GM21786 (cell line): ENCODE data around the gene SS18.
"Not testable (repeated sequence)": the region's sequence is repeated elsewhere in the genome, so short reads cannot be mapped to it uniquely, and the experiment has no call there.

Source experiments
- ATAC-seq: cut with Tn5 transposase; IDR thresholded peaks from one replicate; pipeline ENCODE4 v1.9.1; 2021; ENCODE audit not compliant: unreplicated experiment

Gene SS18, protein sequence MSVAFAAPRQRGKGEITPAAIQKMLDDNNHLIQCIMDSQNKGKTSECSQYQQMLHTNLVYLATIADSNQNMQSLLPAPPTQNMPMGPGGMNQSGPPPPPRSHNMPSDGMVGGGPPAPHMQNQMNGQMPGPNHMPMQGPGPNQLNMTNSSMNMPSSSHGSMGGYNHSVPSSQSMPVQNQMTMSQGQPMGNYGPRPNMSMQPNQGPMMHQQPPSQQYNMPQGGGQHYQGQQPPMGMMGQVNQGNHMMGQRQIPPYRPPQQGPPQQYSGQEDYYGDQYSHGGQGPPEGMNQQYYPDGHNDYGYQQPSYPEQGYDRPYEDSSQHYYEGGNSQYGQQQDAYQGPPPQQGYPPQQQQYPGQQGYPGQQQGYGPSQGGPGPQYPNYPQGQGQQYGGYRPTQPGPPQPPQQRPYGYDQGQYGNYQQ

GRCh38 chr18:26090130-26091046, at the start of gene SS18:
SS18 (minus strand) TSS chr18:26090613; CDS start chr18:26090569, 44 bp downstream.
- peak; percentile 78 for ATAC-seq

DNA sequence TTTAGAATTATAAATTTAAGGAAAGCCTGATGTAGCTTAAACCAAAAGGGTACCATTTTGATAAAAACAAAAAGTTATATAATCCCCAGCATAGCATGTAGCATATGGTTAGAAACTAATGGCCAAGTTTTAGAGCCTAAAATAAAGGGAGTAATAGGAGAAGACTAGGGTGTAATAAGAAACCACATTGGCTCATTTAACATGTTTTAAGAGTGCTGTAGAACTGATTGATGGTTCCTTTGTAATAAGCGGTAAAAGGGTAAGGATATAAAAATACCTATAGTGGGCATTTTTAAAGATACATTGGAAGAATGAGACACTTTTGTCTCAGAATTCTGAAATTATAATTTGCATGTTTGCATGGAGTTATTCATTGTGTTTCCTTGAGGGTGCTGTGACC, 45.1 kb upstream of the SS18 start:
- ATAC-seq: no peak

GRCh38 chr18:26134107-26134506, 43.7 kb upstream of the SS18 start:
- ATAC-seq: no peak

DNA sequence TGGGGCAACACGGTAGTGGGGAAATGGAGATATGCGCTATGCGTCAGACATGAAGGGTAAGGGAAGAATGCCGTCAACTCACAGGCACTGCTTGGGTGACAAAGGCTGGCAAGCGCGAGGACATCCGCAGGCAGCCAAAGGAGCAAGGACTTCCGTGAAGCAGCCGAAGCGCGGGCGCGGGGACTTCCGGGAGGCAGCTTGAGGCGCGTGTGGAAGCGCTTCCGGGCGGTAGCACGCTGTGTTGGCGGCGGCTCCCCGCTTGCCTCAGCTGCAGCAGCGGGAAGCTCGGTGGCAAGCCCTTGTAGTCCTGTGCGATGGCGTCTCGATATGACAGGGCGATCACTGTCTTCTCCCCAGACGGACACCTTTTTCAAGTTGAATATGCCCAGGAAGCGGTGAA, 43.2 kb upstream of the SS18 start, which contains the start of gene PSMA8:
Gene PSMA8, plus strand, starts transcription at position 218 of the 400 bp plus-strand sequence. Its CDS starts 97 bp downstream, at position 315.
- no peak for ATAC-seq

- ATAC-seq: not testable (repeated sequence)
These were observed 37.8 kb upstream of the SS18 start for GRCh38 chr18:26128192-26128591.

- no peak for ATAC-seq
These were observed 37.4 kb upstream of the SS18 start for GRCh38 chr18:26127786-26128185.

GRCh38 chr18:26121994-26122393, 31.6 kb upstream of the SS18 start:
- not testable (repeated sequence) for ATAC-seq

DNA sequence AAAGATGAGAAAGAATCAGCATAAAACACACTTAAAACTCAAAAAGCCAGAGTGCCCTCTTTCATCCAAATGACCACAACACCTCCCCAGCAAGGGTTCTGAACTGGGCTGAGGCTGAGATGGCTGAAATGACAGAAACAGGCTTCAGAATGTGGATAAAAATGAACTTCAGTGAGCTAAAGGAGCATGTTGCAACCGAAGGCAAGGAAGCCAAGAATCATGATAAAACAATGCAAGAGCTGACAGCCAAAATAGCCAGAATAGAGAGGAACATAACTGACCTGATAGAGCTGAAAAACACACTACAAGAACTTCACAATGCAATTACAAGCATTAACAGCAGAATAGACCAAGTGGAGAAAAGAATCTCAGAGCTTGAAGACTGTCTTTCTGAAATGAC, 31.1 kb upstream of the SS18 start:
- ATAC-seq: no peak

DNA sequence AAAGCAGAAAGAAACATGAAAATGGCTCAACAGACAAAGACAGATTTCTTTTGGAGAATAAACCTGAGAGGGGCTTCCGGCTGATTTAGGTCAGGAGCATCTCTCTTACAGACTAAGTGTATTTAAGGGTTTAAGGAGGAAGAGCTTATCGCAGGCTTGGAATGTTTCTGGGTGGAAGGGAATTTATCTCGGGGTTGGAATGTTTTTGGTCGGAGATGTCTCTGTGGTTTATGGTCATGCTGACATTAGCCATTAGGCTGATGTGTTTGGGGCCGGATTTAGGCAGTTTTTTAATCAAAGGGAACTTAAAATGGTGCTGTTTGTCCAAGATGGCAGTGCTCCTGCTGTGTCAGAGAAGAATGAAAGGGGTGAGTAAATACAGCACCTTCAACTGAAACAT, 28.8 kb upstream of the SS18 start:
- no peak for ATAC-seq

GRCh38 chr18:26104035-26104434, 13.6 kb upstream of the SS18 start:
- no peak for ATAC-seq

DNA sequence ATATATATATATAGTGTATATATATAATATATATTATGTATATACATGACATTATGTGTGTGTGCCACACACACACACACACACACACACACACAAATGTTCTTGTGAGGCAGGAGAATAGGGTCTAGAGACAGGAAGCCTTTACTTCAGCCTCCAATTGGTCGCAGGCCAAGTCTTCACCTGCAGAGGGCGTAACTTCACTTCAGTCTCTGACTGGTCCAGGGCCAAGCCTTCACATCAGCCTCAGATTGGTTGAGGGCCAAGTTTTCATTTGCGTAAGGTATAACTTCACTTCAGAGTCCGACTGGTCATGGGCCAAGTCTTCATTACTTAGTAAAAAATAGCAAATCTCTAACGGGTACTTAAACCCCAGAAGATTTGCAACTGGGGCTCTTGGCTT, 13.2 kb upstream of the SS18 start:
- no peak for ATAC-seq

GRCh38 chr18:26097563-26097962, 7.2 kb upstream of the SS18 start:
- ATAC-seq: no peak

GRCh38 chr18:26096852-26097251, 6.4 kb upstream of the SS18 start:
- ATAC-seq: no peak

DNA sequence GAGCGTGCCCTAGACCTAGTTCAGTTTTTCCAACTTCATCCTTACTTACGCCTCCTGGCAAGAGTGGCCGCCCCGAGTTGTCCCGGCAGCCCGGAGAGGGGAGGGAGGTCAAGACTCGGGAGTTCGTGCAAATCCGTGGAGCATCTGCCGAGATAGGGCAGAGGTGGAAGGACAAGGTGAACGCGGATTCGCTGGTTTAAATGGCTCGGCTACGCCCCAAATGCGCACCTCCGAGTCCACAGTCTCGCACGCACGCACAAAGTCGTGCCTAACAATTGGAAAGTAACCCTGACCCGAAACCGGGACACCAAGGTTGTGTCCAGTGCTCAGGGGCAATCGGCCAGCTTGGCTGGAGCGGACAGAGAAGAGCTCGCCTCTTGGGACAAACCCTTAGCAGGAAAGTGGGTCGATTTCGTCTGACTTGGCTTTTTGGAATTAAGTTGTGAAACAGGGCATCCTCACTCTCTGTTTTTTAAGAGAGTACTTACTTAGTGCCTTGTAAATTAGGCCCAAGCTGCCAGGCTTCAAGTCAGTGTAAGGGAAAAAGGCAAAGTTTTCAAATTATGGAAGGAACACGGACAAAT, 726 bp upstream of the SS18 start:
- ATAC-seq: peak; percentile 33

DNA sequence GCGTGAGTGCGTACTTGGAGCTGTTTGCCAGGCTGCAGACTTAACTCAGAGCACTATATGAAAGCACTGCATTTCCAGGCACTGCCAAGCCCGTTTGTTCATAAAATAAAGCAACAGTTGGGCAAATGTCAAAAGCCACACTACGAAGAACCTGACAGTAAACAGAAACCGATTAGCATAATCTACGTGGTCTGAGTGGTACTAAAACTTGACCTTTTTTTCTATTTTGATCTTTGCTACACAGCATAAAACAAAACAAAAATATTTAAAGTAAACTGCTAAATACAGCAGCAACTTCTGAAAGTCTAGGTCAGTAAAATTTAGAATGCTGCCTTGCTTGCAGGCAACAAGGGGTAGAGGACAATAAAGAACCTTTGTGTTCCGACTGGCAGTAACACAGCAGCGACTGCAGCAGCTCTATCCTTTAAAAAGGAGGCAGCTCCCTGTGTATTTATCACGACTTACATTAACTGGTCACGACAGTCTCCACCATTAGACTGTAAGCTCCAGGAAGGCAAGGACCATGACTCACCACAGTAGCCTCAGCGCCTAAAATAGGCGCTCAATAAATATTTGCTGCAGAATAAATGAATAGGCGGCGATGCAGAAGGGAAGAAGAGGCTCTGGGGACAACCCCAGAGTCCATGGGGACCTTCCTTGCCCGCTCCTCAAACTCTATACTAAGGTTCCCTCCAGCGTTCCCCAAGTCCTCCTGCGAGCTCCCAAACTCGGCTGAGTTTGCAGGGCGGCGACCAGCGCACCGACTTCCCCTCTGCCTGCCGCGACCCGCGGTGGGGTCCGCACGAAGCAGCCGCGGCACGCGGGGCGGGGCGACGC, 902 bp downstream of the SS18 start:
- peak; percentile 6 for ATAC-seq

DNA sequence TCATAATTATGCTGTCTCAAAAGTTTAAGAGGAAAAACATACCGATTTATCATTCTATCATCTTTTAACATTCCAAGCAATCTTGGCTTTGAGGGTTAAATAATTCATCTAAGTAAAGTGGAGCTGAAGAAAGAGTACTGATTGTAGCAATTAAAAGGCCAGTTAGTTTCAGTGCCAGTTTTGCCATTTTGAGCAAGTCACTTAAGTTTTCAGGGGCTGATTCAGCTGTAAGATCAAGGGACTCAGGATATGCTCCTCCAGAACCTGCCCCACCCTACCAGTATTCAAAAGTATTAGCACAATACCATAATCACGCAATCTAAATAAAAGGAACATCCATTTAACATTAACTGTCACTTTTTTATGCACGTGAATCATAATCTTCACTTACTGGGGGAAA, 1.9 kb downstream of the SS18 start:
- no peak for ATAC-seq

- ATAC-seq: no peak
These were observed 3.5 kb downstream of the SS18 start for GRCh38 chr18:26086959-26087358.

DNA sequence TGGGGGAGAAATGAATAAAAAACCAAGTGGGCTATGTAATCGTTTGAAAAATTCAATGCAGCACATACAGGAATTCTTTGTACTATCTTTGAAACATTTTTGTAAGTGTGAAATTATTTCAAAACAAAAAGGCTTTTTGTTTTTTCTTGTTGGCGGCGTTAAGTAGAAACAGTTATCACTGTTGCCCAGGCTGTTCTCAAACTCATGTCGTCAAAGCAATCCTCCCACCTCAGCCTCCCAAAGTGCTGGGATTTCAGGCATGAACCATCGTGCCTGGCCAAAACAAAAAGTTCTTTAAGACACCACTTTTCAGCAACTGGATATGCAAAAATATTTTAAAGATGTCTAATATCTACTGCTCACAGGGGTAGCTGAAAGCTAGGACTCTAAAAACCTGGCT, 5.4 kb downstream of the SS18 start:
- no peak for ATAC-seq

GRCh38 chr18:26083099-26083498, 7.3 kb downstream of the SS18 start:
- ATAC-seq: no peak

DNA sequence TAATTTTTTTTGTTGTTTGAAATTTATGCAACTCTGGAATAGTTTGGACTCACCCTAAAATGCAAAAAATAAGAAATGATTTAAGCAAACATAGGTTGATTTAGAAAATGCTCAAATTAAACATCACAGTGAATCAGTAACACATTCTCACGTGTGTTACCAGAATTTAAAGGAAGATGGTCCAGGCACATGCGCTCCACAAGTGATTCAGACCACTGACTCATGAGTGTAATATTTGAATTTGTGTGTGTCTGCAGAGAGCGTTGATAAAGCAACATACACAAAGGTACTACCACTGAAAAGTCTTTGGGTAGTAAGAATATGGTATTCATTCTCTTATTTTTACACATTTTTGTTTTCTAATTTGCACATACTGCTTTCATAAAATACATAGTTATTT, 7.9 kb downstream of the SS18 start:
- ATAC-seq: no peak

GRCh38 chr18:26074246-26074645, 16.2 kb downstream of the SS18 start:
- no peak for ATAC-seq
